Tibial artery (tissue), 4 donors: ENCODE measurements around the gene SRGAP1.

Source experiments
- DNase-seq, 2 donors: peaks; one replicate each; pipeline ENCODE4 v3.0.0-alpha.2; 2019
- H3K27ac ChIP-seq, 2 donors: fragments of 200-600 bp; sonication (generic) in 1 of 2; 1 replicate in 1 of 2; 2 replicates in 1 of 2; pipeline ENCODE4 v1.5.1; 2018 to 2019; ENCODE audit warnings: mild to moderate bottlenecking in 1 of 2
- H3K27me3 ChIP-seq, 2 donors: fragments of 200-600 bp; sonication (generic) in 1 of 2; one replicate each; pipeline versions ENCODE4 v1.5.1 to v1.6.0; 2016 to 2019
- H3K36me3 ChIP-seq, 3 donors: fragments of 200-600 bp; sonication (generic) in 2 of 3; one replicate each; pipeline ENCODE4 v1.5.1; 2016 to 2019; ENCODE audit warnings: mild to moderate bottlenecking in 2 of 3
- H3K4me1 ChIP-seq, 4 donors: fragments of 200-600 bp; sonication (generic) in 2 of 4; 1 replicate in 3 of 4; 2 replicates in 1 of 4; pipeline ENCODE4 v1.5.1; 2016 to 2019
- H3K4me3 ChIP-seq, 2 donors: fragments of 200-600 bp; sonication (generic) in 1 of 2; 1 replicate in 1 of 2; 2 replicates in 1 of 2; pipeline ENCODE4 v1.5.1; 2018 to 2019; ENCODE audit warnings: mild to moderate bottlenecking in 2 of 2
- H3K9me3 ChIP-seq, 3 donors: fragments of 200-600 bp; sonication (generic) in 1 of 3; one replicate each; pipeline ENCODE4 v1.5.1; 2016 to 2019
- intact Hi-C: fragments of 100-400 bp; cut with DNase I; formaldehyde crosslinking; loops from one replicate; pipeline ENCODE4 v1.15.0; 2023; ENCODE audit warnings: low total_unique reads
- TF ChIP-seq, protein P1 (sequence below), 2 experiments: fragments of 200-600 bp in 1 of 2; fragments of 450-650 bp in 1 of 2; IDR thresholded peaks; one replicate each; pipeline ENCODE4 v1.5.1; 2017 to 2019; ENCODE audit warnings: antibody characterized with exemption in 2 of 2, mild to moderate bottlenecking in 1 of 2, moderate library complexity in 1 of 2

SRGAP1 gene

DNA sequence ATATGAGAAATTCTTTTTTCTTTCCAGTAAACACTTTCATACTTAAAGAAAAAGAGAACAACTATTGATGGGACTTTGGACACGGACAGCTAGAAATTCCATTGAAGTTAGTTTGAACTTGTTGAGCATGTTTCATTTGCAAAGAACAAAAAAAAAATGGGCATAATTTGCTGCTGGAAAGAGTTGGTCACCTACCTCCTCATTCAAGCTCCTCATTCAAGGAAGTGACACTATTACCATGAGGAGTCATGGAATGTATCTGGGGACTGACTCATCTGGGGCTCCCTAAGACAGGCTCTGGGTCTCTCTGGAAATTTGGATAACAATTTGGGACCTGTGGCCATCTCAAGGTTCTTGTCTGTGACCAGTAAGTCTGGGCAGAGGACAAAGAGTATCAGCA is 327.2 kb downstream of the SRGAP1 start:
- Histone ChIP-seq H3K4me1 (peaks cover 0 to 4% (median 1%) of the 10 kb centered on the region in 4 donors), H3K36me3 (no peaks in the 10 kb centered on the region), H3K27me3 (no peaks in the 10 kb centered on the region), H3K27ac (no peak overlapping the region), H3K9me3 (no peaks in the 10 kb centered on the region), H3K4me3 (no peak overlapping the region)
- intact Hi-C loops: no loop called here
- TF ChIP-seq, protein P1, sequence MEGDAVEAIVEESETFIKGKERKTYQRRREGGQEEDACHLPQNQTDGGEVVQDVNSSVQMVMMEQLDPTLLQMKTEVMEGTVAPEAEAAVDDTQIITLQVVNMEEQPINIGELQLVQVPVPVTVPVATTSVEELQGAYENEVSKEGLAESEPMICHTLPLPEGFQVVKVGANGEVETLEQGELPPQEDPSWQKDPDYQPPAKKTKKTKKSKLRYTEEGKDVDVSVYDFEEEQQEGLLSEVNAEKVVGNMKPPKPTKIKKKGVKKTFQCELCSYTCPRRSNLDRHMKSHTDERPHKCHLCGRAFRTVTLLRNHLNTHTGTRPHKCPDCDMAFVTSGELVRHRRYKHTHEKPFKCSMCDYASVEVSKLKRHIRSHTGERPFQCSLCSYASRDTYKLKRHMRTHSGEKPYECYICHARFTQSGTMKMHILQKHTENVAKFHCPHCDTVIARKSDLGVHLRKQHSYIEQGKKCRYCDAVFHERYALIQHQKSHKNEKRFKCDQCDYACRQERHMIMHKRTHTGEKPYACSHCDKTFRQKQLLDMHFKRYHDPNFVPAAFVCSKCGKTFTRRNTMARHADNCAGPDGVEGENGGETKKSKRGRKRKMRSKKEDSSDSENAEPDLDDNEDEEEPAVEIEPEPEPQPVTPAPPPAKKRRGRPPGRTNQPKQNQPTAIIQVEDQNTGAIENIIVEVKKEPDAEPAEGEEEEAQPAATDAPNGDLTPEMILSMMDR (IDR thresholded peaks at IDR 0.05): no peak
- no peak for DNase-seq

- Histone ChIP-seq H3K4me3 (no peak overlapping the region), H3K4me1 (peaks cover 0 to 4% (median 1%) of the 10 kb centered on the region in 4 donors), H3K9me3 (no peaks in the 10 kb centered on the region), H3K27ac (no peak overlapping the region), H3K27me3 (no peaks in the 10 kb centered on the region), H3K36me3 (no peaks in the 10 kb centered on the region)
- DNase-seq: no peak
- intact Hi-C loops: no loop called here
- TF ChIP-seq, protein P1 (IDR thresholded peaks at IDR 0.05): no peak
Observed at GRCh38 chr12:64172143-64172970, 327.9 kb downstream of the SRGAP1 start.

- Histone ChIP-seq H3K27me3 (no peaks in the 10 kb centered on the region), H3K4me3 (no peak overlapping the region), H3K36me3 (no peaks in the 10 kb centered on the region), H3K27ac (no peak overlapping the region), H3K9me3 (no peaks in the 10 kb centered on the region), H3K4me1 (peaks cover 0 to 4% (median 1%) of the 10 kb centered on the region in 4 donors)
- intact Hi-C loops: no loop called here
- DNase-seq: no peak
- TF ChIP-seq, protein P1 (IDR thresholded peaks at IDR 0.05): no peak
Observed at GRCh38 chr12:64173456-64173855, 329.0 kb downstream of the SRGAP1 start.

- Histone ChIP-seq H3K27me3 (no peaks in the 10 kb centered on the region), H3K4me1 (peaks cover 0 to 4% (median 0%) of the 10 kb centered on the region in 4 donors), H3K36me3 (no peaks in the 10 kb centered on the region), H3K9me3 (no peaks in the 10 kb centered on the region), H3K4me3 (no peak overlapping the region), H3K27ac (no peak overlapping the region)
- no peak for DNase-seq
- intact Hi-C loops: no loop called here
- TF ChIP-seq, protein P1 (IDR thresholded peaks at IDR 0.05): no peak
Observed at GRCh38 chr12:64175254-64175945, 330.9 kb downstream of the SRGAP1 start.

DNA sequence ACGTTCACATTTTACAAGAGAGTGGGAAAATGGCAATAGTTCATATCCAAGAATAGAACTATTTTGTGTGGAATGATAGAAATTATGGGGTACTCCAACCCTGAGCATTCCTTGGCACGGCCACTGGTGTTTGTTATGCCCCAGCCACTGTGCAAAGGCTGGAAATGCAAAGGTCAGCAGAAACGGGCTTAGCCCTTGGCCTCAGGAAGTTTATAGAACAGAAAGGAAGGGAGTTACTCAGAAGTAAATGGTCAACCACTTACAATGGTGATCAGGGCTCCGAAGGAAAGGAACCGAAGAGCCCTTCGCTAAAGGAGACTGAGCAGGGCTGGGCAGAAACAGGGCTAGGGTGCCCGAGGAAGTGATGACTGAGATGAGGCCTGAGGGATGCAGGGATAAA is 332.5 kb downstream of the SRGAP1 start:
- Histone ChIP-seq H3K36me3 (no peaks in the 10 kb centered on the region), H3K4me1 (peaks cover 0 to 18% (median 3%) of the 10 kb centered on the region in 4 donors), H3K4me3 (no peak overlapping the region), H3K9me3 (no peaks in the 10 kb centered on the region), H3K27me3 (no peaks in the 10 kb centered on the region), H3K27ac (no peak overlapping the region)
- no peak for DNase-seq
- intact Hi-C loops: no loop called here
- TF ChIP-seq, protein P1 (IDR thresholded peaks at IDR 0.05): no peak
